ENCODE data around the gene ATP6V1E1. TPM values are rescaled to one million over a fixed set of nuclear protein-coding genes. Genes with fewer than 3 reads are reported as not detected.

Gene ATP6V1E1
- total RNA-seq, 3 donors from 2014 or later: 111 to 163 (median 117) TPM

GRCh38 chr22:17633998-17634323, 5.4 kb upstream of the ATP6V1E1 start:
- no peak overlapping the region for H3K4me3 ChIP-seq
- H3K36me3 ChIP-seq: no peaks in the 10 kb centered on the region
- H3K4me1 ChIP-seq: peaks cover 0 to 6% of the 10 kb centered on the region in 2 donors
- intact Hi-C loops (cut with DNase I; ENCODE audit: low total_unique reads): no loop called here
- no peaks in the 10 kb centered on the region for H3K27me3 ChIP-seq
- no peak for DNase-seq (ENCODE audit: low spot score in 2 of 2)
- H3K9me3 ChIP-seq: no peaks in the 10 kb centered on the region
- H3K27ac ChIP-seq: peak overlapping the region; percentile 79 to 83
- TF ChIP-seq, protein P1, sequence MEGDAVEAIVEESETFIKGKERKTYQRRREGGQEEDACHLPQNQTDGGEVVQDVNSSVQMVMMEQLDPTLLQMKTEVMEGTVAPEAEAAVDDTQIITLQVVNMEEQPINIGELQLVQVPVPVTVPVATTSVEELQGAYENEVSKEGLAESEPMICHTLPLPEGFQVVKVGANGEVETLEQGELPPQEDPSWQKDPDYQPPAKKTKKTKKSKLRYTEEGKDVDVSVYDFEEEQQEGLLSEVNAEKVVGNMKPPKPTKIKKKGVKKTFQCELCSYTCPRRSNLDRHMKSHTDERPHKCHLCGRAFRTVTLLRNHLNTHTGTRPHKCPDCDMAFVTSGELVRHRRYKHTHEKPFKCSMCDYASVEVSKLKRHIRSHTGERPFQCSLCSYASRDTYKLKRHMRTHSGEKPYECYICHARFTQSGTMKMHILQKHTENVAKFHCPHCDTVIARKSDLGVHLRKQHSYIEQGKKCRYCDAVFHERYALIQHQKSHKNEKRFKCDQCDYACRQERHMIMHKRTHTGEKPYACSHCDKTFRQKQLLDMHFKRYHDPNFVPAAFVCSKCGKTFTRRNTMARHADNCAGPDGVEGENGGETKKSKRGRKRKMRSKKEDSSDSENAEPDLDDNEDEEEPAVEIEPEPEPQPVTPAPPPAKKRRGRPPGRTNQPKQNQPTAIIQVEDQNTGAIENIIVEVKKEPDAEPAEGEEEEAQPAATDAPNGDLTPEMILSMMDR (IDR thresholded peaks at IDR 0.05): no peak
- no peak for TF ChIP-seq POLR2AphosphoS5 (IDR thresholded peaks at IDR 0.05)
- TF ChIP-seq POLR2A (IDR thresholded peaks at IDR 0.05): no peak

DNA sequence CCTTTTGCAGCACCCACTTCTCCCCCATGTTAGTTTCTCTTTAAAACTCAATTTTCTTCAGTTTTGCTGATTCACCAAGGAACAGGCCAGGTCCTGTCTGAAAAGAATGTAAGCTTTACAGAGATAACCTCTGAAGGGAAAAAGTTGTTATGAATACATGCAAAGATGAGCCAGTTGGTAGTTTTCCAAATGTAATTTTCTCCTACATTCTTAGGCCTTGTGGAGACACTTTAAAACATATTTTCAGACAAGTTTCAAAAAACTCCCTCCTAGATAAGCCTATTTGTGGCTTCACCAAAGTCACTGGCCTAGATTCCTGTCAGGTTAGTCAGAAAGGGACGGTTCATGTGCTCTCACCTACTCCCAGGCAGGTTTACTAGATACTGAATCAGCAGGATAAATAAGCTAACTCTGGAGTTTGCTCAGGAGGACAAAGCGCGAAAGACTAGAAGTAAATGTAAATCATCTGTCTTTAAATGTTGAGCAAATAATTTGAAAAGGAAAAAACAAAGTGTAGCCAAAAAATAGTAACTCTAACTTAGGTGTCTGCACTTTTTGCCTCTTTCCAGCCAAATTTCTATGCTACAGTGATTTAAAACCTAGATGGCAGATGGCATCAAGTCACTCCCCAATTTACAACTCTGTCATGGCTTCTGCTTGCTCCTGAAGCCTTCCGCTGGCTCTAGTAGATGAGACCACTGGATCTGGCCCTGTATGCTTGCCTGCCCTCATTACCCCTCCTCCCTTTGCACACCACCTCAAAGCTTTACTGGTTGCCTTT, 4.9 kb upstream of the ATP6V1E1 start:
- DNase-seq (ENCODE audit: low spot score in 2 of 2): peak in 1 of 2 donors; percentile 53
- intact Hi-C loops (cut with DNase I; ENCODE audit: low total_unique reads): no loop called here
- peak overlapping the region; percentile 79 to 83 for H3K27ac ChIP-seq

GRCh38 chr22:17631076-17631565, 2.6 kb upstream of the ATP6V1E1 start:
- peaks cover 0 to 12% of the 10 kb centered on the region in 2 donors for H3K4me1 ChIP-seq
- H3K36me3 ChIP-seq: no peaks in the 10 kb centered on the region
- no peaks in the 10 kb centered on the region for H3K9me3 ChIP-seq
- no peak for TF ChIP-seq POLR2AphosphoS5 (IDR thresholded peaks at IDR 0.05)
- TF ChIP-seq POLR2A (IDR thresholded peaks at IDR 0.05): no peak
- TF ChIP-seq, protein P1 (IDR thresholded peaks at IDR 0.05): no peak
- no peaks in the 10 kb centered on the region for H3K27me3 ChIP-seq
- peak in 1 of 2 donors; percentile 11 for DNase-seq (ENCODE audit: low spot score in 2 of 2)
- intact Hi-C loops (cut with DNase I; ENCODE audit: low total_unique reads): no loop called here
- no peak overlapping the region for H3K4me3 ChIP-seq
- no peak overlapping the region for H3K27ac ChIP-seq

More for the DNA sequence above, 4.9 kb upstream of the ATP6V1E1 start:
- H3K27me3 ChIP-seq: no peaks in the 10 kb centered on the region
- no peak overlapping the region for H3K4me3 ChIP-seq
- TF ChIP-seq POLR2A (IDR thresholded peaks at IDR 0.05) (no peak), POLR2AphosphoS5 (IDR thresholded peaks at IDR 0.05) (no peak)
- TF ChIP-seq, protein P1 (IDR thresholded peaks at IDR 0.05): no peak
- H3K36me3 ChIP-seq: no peaks in the 10 kb centered on the region
- peaks cover 0 to 6% of the 10 kb centered on the region in 2 donors for H3K4me1 ChIP-seq
- no peaks in the 10 kb centered on the region for H3K9me3 ChIP-seq

DNA sequence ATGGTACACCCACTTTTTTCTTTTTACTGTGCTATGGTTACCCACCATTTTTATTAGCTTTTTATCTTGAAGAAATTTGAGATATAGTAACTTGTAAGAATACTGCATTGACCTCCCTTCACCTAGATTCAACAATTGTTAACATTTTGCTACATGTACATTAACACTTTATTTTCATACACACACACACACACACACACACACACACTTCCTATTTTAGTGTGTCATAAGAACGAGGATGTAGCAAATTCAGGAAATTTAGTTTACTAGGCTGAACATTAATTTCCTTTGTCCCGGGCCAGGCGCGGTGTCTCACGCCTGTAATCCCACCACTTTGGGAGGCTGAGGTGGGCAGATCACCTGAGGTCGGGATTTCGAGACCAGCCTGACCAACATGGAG, 1.1 kb upstream of the ATP6V1E1 start:
- no peak for TF ChIP-seq POLR2A (IDR thresholded peaks at IDR 0.05)
- TF ChIP-seq POLR2AphosphoS5 (IDR thresholded peaks at IDR 0.05): no peak
- Histone ChIP-seq H3K9me3 (no peaks in the 10 kb centered on the region), H3K4me1 (peaks cover 0 to 12% of the 10 kb centered on the region in 2 donors), H3K4me3 (no peak overlapping the region), H3K27me3 (no peaks in the 10 kb centered on the region), H3K27ac (peak overlapping the region in 1 of 2 donors; percentile 95), H3K36me3 (no peaks in the 10 kb centered on the region)
- intact Hi-C loops (cut with DNase I; ENCODE audit: low total_unique reads): no loop called here
- peak in 1 of 2 donors; percentile 15 for DNase-seq (ENCODE audit: low spot score in 2 of 2)

DNA sequence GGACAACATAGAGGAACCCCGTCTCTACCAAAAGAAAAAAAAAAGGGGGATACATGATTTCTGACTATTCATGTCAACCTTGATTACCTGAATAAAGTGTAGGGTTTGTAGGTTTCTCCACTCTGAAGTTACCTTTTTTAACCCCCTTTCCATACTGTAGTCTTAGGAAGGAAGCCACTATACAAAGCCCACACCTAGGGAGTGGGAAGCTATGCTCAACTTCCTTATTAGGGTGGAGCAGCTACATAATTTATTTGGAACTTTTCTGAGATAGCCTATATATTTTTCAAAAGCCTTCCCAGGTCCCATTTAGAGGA, 582 bp upstream of the ATP6V1E1 start:
- Histone ChIP-seq H3K36me3 (no peaks in the 10 kb centered on the region), H3K4me1 (peaks cover 0 to 12% of the 10 kb centered on the region in 2 donors), H3K4me3 (peak overlapping the region; percentile 88 to 100 (median 95)), H3K27ac (peak overlapping the region; percentile 92 to 95), H3K9me3 (no peaks in the 10 kb centered on the region), H3K27me3 (no peaks in the 10 kb centered on the region)
- intact Hi-C loops (cut with DNase I; ENCODE audit: low total_unique reads): no loop called here
- TF ChIP-seq POLR2A (IDR thresholded peaks at IDR 0.05) (no peak), POLR2AphosphoS5 (IDR thresholded peaks at IDR 0.05) (no peak)
- TF ChIP-seq, protein P1 (IDR thresholded peaks at IDR 0.05): no peak
- peak in 1 of 2 donors; percentile 5 for DNase-seq (ENCODE audit: low spot score in 2 of 2)

Measured in breast epithelium (tissue), 4 donors.